ENCODE data around the gene OLFM1.
"Not testable (repeated sequence)": the region's sequence is repeated elsewhere in the genome, so short reads cannot be mapped to it uniquely, and the experiment has no call there.

OLFM1 gene

GRCh38 chr9:135050072-135050990 is 37.1 kb upstream of the OLFM1 start:
- Mint-ChIP-seq H3K36me3 (no peaks in the 10 kb centered on the region), H3K27me3 (peaks cover 61% of the 10 kb centered on the region), H3K4me3 (no peak overlapping the region), H3K27ac (no peak overlapping the region), H3K4me1 (peaks cover 12% of the 10 kb centered on the region), H3K9me3 (peaks cover 3% of the 10 kb centered on the region)
- ATAC-seq, result no peak

DNA sequence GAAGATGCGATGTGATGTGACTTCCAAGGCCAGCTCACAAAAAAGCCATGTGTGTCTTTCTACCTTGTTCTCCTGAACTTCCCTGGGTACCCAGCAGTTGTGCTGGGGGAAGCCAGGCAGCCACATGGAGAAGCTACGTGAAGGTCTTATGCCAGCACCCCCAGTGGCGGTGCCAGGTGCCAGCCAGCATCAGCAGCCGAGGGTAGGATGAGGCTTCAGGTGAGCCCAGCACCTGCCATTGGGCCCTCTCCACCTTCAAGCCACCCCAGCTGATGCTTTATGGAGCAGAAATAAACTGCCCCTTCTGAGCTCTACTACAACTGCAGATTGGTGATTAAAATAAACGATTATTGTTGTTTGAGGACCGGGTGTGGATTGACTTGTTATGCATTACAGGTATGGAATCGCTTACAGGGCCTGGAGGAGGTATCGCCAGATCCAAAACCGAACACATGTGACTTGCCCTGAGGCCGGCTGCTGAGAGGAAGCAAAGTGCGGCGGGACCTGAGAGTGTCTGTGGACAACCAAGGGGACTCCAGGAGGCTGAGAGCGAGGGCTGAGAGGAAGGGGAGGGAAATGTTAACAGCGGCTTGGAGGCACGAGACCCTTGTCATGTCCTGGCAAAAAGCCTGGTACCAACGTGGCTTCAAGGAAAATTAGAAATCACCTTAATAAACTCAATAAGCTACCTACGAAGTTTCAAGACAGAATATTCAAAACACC is 36.0 kb upstream of the OLFM1 start:
- Mint-ChIP-seq H3K4me3 (no peak overlapping the region), H3K4me1 (peaks cover 12% of the 10 kb centered on the region), H3K36me3 (no peaks in the 10 kb centered on the region), H3K27me3 (peaks cover 66% of the 10 kb centered on the region), H3K27ac (no peak overlapping the region), H3K9me3 (peaks cover 3% of the 10 kb centered on the region)
- no peak for ATAC-seq

GRCh38 chr9:135053133-135053532 is 34.3 kb upstream of the OLFM1 start:
- Mint-ChIP-seq H3K4me3 (no peak overlapping the region), H3K36me3 (no peaks in the 10 kb centered on the region), H3K9me3 (peaks cover 3% of the 10 kb centered on the region), H3K27ac (no peak overlapping the region), H3K27me3 (peaks cover 65% of the 10 kb centered on the region), H3K4me1 (peaks cover 12% of the 10 kb centered on the region)
- ATAC-seq, result peak; percentile 50

- Mint-ChIP-seq H3K9me3 (peaks cover 3% of the 10 kb centered on the region), H3K36me3 (no peaks in the 10 kb centered on the region), H3K27me3 (peaks cover 59% of the 10 kb centered on the region), H3K4me3 (no peak overlapping the region), H3K4me1 (peaks cover 12% of the 10 kb centered on the region), H3K27ac (no peak overlapping the region)
- no peak for ATAC-seq
Observed at GRCh38 chr9:135055181-135055580, 32.3 kb upstream of the OLFM1 start.

DNA sequence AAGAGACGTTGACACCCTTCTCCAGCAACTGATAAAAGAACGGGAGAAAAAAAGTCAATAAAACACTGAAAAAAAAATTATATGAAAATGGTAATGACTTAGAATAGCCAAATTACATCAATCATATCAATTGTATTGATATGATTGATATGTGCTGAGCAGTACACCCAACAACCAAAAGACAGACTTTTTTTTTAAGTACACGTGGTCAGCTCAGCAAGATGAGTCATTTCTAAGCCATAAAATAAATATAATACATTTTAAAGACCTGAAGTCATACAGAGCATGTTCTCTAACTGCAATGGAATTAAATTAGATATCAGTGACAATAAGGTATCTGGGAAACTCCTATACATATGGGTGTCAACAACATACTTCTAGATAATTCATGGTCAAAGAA is 30.9 kb upstream of the OLFM1 start:
- no peak overlapping the region for H3K27ac Mint-ChIP-seq
- H3K4me3 Mint-ChIP-seq, result no peak overlapping the region
- peaks cover 3% of the 10 kb centered on the region for H3K9me3 Mint-ChIP-seq
- H3K4me1 Mint-ChIP-seq, result peaks cover 12% of the 10 kb centered on the region
- H3K36me3 Mint-ChIP-seq, result no peaks in the 10 kb centered on the region
- peaks cover 52% of the 10 kb centered on the region for H3K27me3 Mint-ChIP-seq
- ATAC-seq, result no peak

DNA sequence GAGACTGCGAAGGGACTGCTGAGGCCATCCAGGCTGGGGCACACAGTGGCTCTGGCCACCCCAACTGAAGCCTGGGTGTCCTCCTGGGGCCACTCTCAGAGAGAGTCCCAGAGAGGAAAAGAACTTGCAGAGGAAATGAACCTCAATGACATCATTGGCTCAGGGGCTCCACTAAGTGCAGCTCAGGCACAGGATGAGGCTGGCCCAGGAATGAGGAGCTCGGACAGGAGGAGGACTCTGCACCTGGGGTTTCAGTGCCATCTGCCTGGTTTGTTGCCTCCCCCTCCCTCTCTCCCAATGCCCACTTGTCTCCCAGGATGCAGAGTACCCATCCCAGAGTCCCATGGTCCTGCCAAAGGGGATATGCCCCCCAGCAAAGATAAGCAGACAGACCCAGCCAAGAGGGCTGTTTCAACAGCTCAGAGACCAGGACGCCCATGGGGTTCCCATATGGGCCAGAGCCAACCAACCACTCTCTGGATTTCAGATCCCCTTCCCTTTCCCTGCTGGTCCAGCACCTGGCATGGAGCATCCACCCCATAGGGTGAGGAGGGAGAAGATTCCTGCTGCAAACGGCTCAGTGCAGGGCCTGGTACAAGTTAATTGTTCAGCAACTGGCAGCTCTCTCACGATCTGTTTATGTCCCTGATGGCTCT is 26.9 kb upstream of the OLFM1 start:
- H3K27ac Mint-ChIP-seq, result no peak overlapping the region
- no peak overlapping the region for H3K4me3 Mint-ChIP-seq
- peaks cover 17% of the 10 kb centered on the region for H3K9me3 Mint-ChIP-seq
- H3K27me3 Mint-ChIP-seq, result peaks cover 30% of the 10 kb centered on the region
- peak; percentile 39 for ATAC-seq
- H3K36me3 Mint-ChIP-seq, result peaks cover 3% of the 10 kb centered on the region
- H3K4me1 Mint-ChIP-seq, result no peaks in the 10 kb centered on the region

DNA sequence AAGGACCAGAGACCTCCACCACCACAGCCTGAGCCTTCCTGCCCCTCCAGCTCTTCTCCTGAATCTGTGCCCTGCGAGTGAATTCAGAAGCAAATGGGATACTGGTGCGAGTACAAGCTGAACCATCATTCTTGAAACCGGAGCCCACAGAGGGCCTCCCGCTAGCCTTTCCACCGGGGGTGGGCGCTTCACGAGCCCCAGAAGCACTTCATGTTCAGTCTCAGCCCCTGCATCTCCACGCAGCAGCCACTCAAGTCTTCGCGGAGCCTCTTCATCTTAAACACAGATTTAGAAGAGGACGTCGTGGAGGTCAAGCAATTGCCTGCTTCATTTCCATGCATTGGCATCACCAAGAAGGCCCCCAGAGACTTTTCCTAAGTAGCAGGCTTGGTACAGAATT is 26.0 kb upstream of the OLFM1 start:
- Mint-ChIP-seq H3K4me3 (no peak overlapping the region), H3K27ac (no peak overlapping the region), H3K9me3 (peaks cover 22% of the 10 kb centered on the region), H3K27me3 (peaks cover 30% of the 10 kb centered on the region), H3K4me1 (no peaks in the 10 kb centered on the region), H3K36me3 (peaks cover 6% of the 10 kb centered on the region)
- no peak for ATAC-seq

- no peaks in the 10 kb centered on the region for H3K4me1 Mint-ChIP-seq
- H3K36me3 Mint-ChIP-seq, result peaks cover 6% of the 10 kb centered on the region
- ATAC-seq, result no peak
- H3K4me3 Mint-ChIP-seq, result no peak overlapping the region
- H3K27me3 Mint-ChIP-seq, result peaks cover 24% of the 10 kb centered on the region
- peaks cover 22% of the 10 kb centered on the region for H3K9me3 Mint-ChIP-seq
- H3K27ac Mint-ChIP-seq, result no peak overlapping the region
Observed at GRCh38 chr9:135062254-135062653, 25.2 kb upstream of the OLFM1 start.

DNA sequence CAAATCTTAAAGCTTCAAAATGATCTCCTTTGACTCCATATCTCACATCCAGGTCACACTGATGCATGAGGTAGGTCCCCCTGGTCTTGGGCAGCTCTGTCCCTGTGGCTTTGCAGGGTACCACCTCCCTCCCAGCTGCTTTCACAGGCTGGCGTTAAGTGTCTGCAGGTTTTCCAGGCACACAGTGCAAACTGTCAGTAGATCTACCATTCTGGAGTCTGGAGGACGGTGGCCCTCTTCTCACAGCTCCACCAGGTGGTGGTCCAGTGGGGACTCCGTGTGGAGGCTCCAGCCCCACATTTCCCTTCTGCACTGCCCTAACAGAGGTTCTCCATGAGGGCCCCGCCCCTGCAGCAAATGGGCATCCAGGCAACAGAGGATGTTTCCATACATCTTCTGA is 24.0 kb upstream of the OLFM1 start:
- H3K9me3 Mint-ChIP-seq, result peaks cover 22% of the 10 kb centered on the region
- H3K27ac Mint-ChIP-seq, H3K4me3 Mint-ChIP-seq, ATAC-seq, H3K4me1 Mint-ChIP-seq, H3K36me3 Mint-ChIP-seq: not testable (repeated sequence)
- peaks cover 33% of the 10 kb centered on the region for H3K27me3 Mint-ChIP-seq

- not testable (repeated sequence) for H3K4me3 Mint-ChIP-seq, H3K4me1 Mint-ChIP-seq, ATAC-seq, H3K36me3 Mint-ChIP-seq, H3K27ac Mint-ChIP-seq
- Mint-ChIP-seq H3K9me3 (peaks cover 22% of the 10 kb centered on the region), H3K27me3 (peaks cover 37% of the 10 kb centered on the region)
Observed at GRCh38 chr9:135063888-135064287, 23.6 kb upstream of the OLFM1 start.

DNA sequence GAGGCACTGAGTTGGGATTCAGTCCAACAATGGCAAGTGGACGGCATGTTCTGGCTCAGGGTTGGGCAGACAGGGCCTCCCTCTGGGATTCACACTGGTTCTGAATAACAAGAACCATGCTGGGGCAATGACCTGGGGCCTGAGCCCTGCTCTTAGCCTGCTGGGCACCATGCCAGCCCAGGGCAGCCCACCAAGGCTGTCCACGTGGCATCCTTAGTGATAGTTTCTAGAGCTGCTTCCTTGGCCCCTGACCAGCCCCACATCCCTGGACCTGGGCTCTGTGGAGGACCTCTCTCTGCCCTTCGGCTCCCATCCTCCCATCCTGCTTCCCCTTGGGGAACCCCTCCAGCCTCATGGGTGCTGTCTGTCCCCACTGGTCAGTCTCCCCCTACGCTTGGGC is 22.3 kb upstream of the OLFM1 start:
- Mint-ChIP-seq H3K4me3 (no peak overlapping the region), H3K4me1 (no peaks in the 10 kb centered on the region), H3K27me3 (peaks cover 47% of the 10 kb centered on the region), H3K27ac (no peak overlapping the region), H3K36me3 (peaks cover 6% of the 10 kb centered on the region), H3K9me3 (peaks cover 22% of the 10 kb centered on the region)
- ATAC-seq, result no peak

GRCh38 chr9:135065804-135066203 is 21.7 kb upstream of the OLFM1 start:
- no peak for ATAC-seq
- H3K27ac Mint-ChIP-seq, result no peak overlapping the region
- no peaks in the 10 kb centered on the region for H3K4me1 Mint-ChIP-seq
- peaks cover 42% of the 10 kb centered on the region for H3K27me3 Mint-ChIP-seq
- H3K9me3 Mint-ChIP-seq, result peaks cover 22% of the 10 kb centered on the region
- peaks cover 6% of the 10 kb centered on the region for H3K36me3 Mint-ChIP-seq
- H3K4me3 Mint-ChIP-seq, result no peak overlapping the region

GRCh38 chr9:135066291-135066690 is 21.2 kb upstream of the OLFM1 start:
- Mint-ChIP-seq H3K27ac (no peak overlapping the region), H3K36me3 (peaks cover 6% of the 10 kb centered on the region), H3K4me1 (no peaks in the 10 kb centered on the region), H3K4me3 (no peak overlapping the region), H3K27me3 (peaks cover 42% of the 10 kb centered on the region), H3K9me3 (peaks cover 22% of the 10 kb centered on the region)
- no peak for ATAC-seq

DNA sequence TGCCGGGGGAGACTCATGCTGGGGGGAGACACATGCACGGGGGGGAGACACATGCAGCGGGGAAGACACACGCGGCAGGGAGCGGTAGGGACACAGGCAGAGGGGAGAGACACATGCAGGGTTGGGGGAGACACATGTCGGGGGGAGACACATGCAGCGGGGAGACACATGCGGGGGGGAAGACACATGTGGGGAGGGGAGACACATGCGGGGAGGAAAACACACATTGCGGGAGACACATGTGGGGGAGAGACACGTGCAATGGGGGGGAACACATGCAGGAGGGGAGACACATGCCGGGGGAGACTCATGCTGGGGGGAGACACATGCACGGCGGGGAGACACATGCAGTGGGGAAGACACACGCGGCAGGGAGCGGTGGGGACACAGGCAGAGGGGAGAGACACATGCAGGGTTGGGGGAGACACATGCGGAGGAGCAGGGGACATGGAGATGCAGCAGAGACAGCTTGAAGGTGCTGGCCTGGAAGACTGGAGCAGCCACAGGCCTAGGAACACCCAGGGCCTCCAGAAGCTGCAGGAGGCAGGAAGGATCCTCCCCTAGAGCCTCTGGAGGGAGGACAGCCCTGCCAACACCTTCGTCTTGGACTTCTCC is 20.3 kb upstream of the OLFM1 start:
- H3K27ac Mint-ChIP-seq, result no peak overlapping the region
- peaks cover 42% of the 10 kb centered on the region for H3K27me3 Mint-ChIP-seq
- no peaks in the 10 kb centered on the region for H3K4me1 Mint-ChIP-seq

DNA sequence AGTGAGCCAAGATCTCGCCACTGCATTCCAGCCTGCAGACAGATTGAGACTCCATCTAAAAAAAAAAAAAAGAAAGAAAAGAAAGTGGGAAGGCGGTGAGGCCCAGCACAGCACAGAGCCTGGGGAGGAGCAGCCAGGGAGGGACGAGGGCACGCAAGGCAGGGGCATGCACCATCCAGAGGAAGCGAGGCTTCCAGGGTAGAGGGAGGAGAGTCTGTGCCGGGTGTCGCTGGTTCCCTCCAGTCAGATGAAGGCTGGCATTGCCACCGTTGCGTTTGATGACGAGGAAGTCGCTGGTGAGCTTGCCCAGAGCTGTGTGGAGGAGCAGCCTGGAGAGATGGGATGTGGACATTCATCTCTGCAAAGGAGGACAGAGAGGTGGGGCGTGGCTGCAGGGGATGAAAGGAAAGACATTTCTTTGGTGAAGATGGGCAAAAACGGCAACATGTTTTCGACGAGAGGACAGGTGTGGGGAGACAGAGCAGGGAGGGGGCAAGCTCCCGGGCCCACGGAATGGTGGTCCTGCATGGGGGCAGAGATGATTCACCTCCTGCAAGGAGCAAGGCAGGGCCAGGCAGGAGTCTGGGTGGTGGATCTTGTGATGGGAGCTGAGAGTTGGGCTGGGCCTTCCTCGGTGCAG is 18.6 kb upstream of the OLFM1 start:
- Mint-ChIP-seq H3K9me3 (peaks cover 14% of the 10 kb centered on the region), H3K4me1 (no peaks in the 10 kb centered on the region), H3K27me3 (peaks cover 48% of the 10 kb centered on the region), H3K27ac (no peak overlapping the region), H3K36me3 (peaks cover 6% of the 10 kb centered on the region), H3K4me3 (no peak overlapping the region)
- no peak for ATAC-seq

More for the DNA sequence above, 20.3 kb upstream of the OLFM1 start:
- Mint-ChIP-seq H3K9me3 (peaks cover 22% of the 10 kb centered on the region), H3K36me3 (peaks cover 6% of the 10 kb centered on the region), H3K4me3 (no peak overlapping the region)
- no peak for ATAC-seq
